OCI-LY1 (cell line): ENCODE measurements around the gene UBQLN4.

Experiments
- H2AFZ ChIP-seq: fragments of 200-600 bp; sonication (generic), shearing (Covaris generic); 2 replicates; pipeline ENCODE4 v1.6.0; 2014; ENCODE audit warnings: antibody characterized with exemption, mild to moderate bottlenecking, low read length
- H3F3A ChIP-seq: fragments of 200-600 bp; sonication (generic), shearing (Covaris generic); 2 replicates; pipeline ENCODE4 v1.6.0; 2014; ENCODE audit warnings: mild to moderate bottlenecking, antibody characterized with exemption, low read length, moderate library complexity; ENCODE audit not compliant: insufficient read depth
- H3K27ac ChIP-seq: fragments of 200-600 bp; sonication (generic); 2 replicates; pipeline ENCODE4 v1.5.1; 2014; ENCODE audit warnings: low read length, mixed run types, mild to moderate bottlenecking, low read depth; ENCODE audit not compliant: poor library complexity, severe bottlenecking
- H3K27me3 ChIP-seq: fragments of 200-600 bp; sonication (generic); 2 replicates; pipeline ENCODE4 v1.6.0; 2014; ENCODE audit warnings: antibody characterized with exemption, mild to moderate bottlenecking, low read length, moderate library complexity; ENCODE audit not compliant: insufficient read depth
- H3K36me3 ChIP-seq: fragments of 200-600 bp; sonication (generic); 2 replicates; pipeline ENCODE4 v1.6.1; 2014; ENCODE audit warnings: mild to moderate bottlenecking, antibody characterized with exemption, low read length, moderate library complexity, mixed read lengths; ENCODE audit not compliant: insufficient read depth
- H3K4me1 ChIP-seq: fragments of 200-600 bp; sonication (generic); 2 replicates; pipeline ENCODE4 v1.5.1; 2014; ENCODE audit warnings: mild to moderate bottlenecking, low read length, moderate library complexity; ENCODE audit not compliant: insufficient read depth, severe bottlenecking
- H3K4me2 ChIP-seq: fragments of 200-600 bp; sonication (generic), shearing (Covaris generic); 2 replicates; pipeline ENCODE4 v1.6.1; 2014; ENCODE audit warnings: low read length
- H3K4me3 ChIP-seq: fragments of 200-600 bp; sonication (generic); 2 replicates; pipeline ENCODE4 v1.5.1; 2014; ENCODE audit warnings: low read length, low read depth, mild to moderate bottlenecking, mixed read lengths; ENCODE audit not compliant: poor library complexity, severe bottlenecking
- H3K79me2 ChIP-seq: fragments of 200-600 bp; shearing (Covaris generic); 2 replicates; pipeline ENCODE4 v1.6.1; 2016; ENCODE audit warnings: mixed run types, low read length, mixed read lengths; ENCODE audit not compliant: insufficient read depth
- H3K9ac ChIP-seq: fragments of 200-600 bp; sonication (generic), shearing (Covaris generic); 2 replicates; pipeline ENCODE4 v1.6.1; 2014; ENCODE audit warnings: mild to moderate bottlenecking, low read length, mixed read lengths
- H3K9me2 ChIP-seq: fragments of 200-600 bp; sonication (generic), shearing (Covaris generic); 2 replicates; pipeline ENCODE4 v1.6.1; 2014; ENCODE audit warnings: low read depth, mild to moderate bottlenecking, low read length, mixed read lengths
- H3K9me3 ChIP-seq: fragments of 200-600 bp; shearing (Covaris generic); 2 replicates; pipeline ENCODE4 v1.6.1; 2014; ENCODE audit warnings: low read length, mixed read lengths
- H4K20me1 ChIP-seq: fragments of 200-600 bp; sonication (generic), shearing (Covaris generic); 2 replicates; pipeline ENCODE4 v1.6.0; 2016; ENCODE audit warnings: mild to moderate bottlenecking, low read length; ENCODE audit not compliant: insufficient read depth
- CTCF ChIP-seq: fragments of 200-600 bp; sonication (generic), shearing (Covaris generic); IDR thresholded peaks from 2 replicates; pipeline ENCODE4 v1.5.1; 2017; ENCODE audit warnings: mild to moderate bottlenecking, antibody characterized with exemption, low read length, moderate library complexity, mixed read lengths
- EZH2 ChIP-seq: fragments of 200-600 bp; sonication (generic), shearing (Covaris generic); IDR thresholded peaks from 2 replicates; pipeline ENCODE4 v1.8.0; 2017; ENCODE audit warnings: borderline replicate concordance, mixed run types, mild to moderate bottlenecking, antibody characterized with exemption, low read length, moderate library complexity, mixed read lengths

The UBQLN4 gene

GRCh38 chr1:156024801-156025200 lies 28.8 kb downstream of the UBQLN4 start:
- H3K4me1 ChIP-seq = peaks cover 8% of the 10 kb centered on the region
- H3K27ac ChIP-seq = no peak overlapping the region
- no peak overlapping the region for H3K4me3 ChIP-seq
- no peaks in the 10 kb centered on the region for H3K9me2 ChIP-seq
- H3K36me3 ChIP-seq = no peaks in the 10 kb centered on the region
- no peak overlapping the region for H3K9ac ChIP-seq
- no peaks in the 10 kb centered on the region for H3K27me3 ChIP-seq
- peaks cover 6% of the 10 kb centered on the region for H3K79me2 ChIP-seq
- H2AFZ ChIP-seq = no peak overlapping the region
- H3K4me2 ChIP-seq = no peak overlapping the region
- TF ChIP-seq CTCF = no peak
- no peak for TF ChIP-seq EZH2
- no peaks in the 10 kb centered on the region for H3K9me3 ChIP-seq
- no peaks in the 10 kb centered on the region for H4K20me1 ChIP-seq
- no peaks in the 10 kb centered on the region for H3F3A ChIP-seq

- H2AFZ ChIP-seq = no peak overlapping the region
- H3K9ac ChIP-seq = no peak overlapping the region
Observed at GRCh38 chr1:156021954-156022353, 31.6 kb downstream of the UBQLN4 start.

GRCh38 chr1:156021093-156021428 lies 32.5 kb downstream of the UBQLN4 start:
- H3K4me2 ChIP-seq = peak overlapping the region; percentile 94
- no peaks in the 10 kb centered on the region for H3F3A ChIP-seq
- H3K4me1 ChIP-seq = peaks cover 12% of the 10 kb centered on the region
- peak overlapping the region; percentile 99 for H2AFZ ChIP-seq
- no peaks in the 10 kb centered on the region for H4K20me1 ChIP-seq
- peaks cover 31% of the 10 kb centered on the region for H3K36me3 ChIP-seq
- H3K4me3 ChIP-seq = peak overlapping the region; percentile 88
- H3K9ac ChIP-seq = peak overlapping the region; percentile 83
- TF ChIP-seq CTCF (no peak), EZH2 (no peak)
- no peaks in the 10 kb centered on the region for H3K9me2 ChIP-seq
- H3K9me3 ChIP-seq = no peaks in the 10 kb centered on the region
- peaks cover 10% of the 10 kb centered on the region for H3K79me2 ChIP-seq
- H3K27ac ChIP-seq = no peak overlapping the region
- no peaks in the 10 kb centered on the region for H3K27me3 ChIP-seq

More at GRCh38 chr1:156021954-156022353, 31.6 kb downstream of the UBQLN4 start:
- H3K4me1 ChIP-seq = peaks cover 12% of the 10 kb centered on the region
- no peak overlapping the region for H3K4me2 ChIP-seq
- TF ChIP-seq CTCF (no peak), EZH2 (no peak)
- no peaks in the 10 kb centered on the region for H3K9me2 ChIP-seq
- H3K27me3 ChIP-seq = no peaks in the 10 kb centered on the region
- no peaks in the 10 kb centered on the region for H3F3A ChIP-seq
- no peak overlapping the region for H3K4me3 ChIP-seq
- peaks cover 22% of the 10 kb centered on the region for H3K36me3 ChIP-seq
- peaks cover 10% of the 10 kb centered on the region for H3K79me2 ChIP-seq
- no peaks in the 10 kb centered on the region for H3K9me3 ChIP-seq
- no peak overlapping the region for H3K27ac ChIP-seq
- no peaks in the 10 kb centered on the region for H4K20me1 ChIP-seq
